Progenitor cell of endocrine pancreas (in vitro differentiated cells): Measurements from ENCODE around the gene ACTA2. TPM values are rescaled to one million over a fixed set of nuclear protein-coding genes. Genes with fewer than 3 reads are reported as not detected.

ENCODE experiments used
- DNase-seq: peaks from one replicate; pipeline ENCODE4 v3.0.0; 2021; ENCODE audit warnings: low spot score; ENCODE audit not compliant: unreplicated experiment
- H3K27ac Mint-ChIP-seq: 2 replicates; pipeline ENCODE4 v1.8.0; 2021; ENCODE audit warnings: mild to moderate bottlenecking, moderate library complexity, mixed read lengths
- H3K27me3 Mint-ChIP-seq: 2 replicates; pipeline ENCODE4 v1.8.0; 2021; ENCODE audit warnings: mixed read lengths
- H3K36me3 Mint-ChIP-seq: 2 replicates; pipeline ENCODE4 v1.8.0; 2022; ENCODE audit warnings: mixed read lengths; ENCODE audit not compliant: insufficient read depth
- H3K4me1 Mint-ChIP-seq: 2 replicates; pipeline ENCODE4 v1.8.0; 2021; ENCODE audit warnings: low read depth, mixed read lengths
- H3K4me3 Mint-ChIP-seq: 2 replicates; pipeline ENCODE4 v1.8.0; 2021; ENCODE audit warnings: low read depth, mild to moderate bottlenecking, moderate library complexity, mixed read lengths
- H3K9me3 Mint-ChIP-seq: 2 replicates; pipeline ENCODE4 v1.8.0; 2021; ENCODE audit warnings: low read depth, mixed read lengths
- CTCF ChIP-seq: fragments of 200-600 bp; sonication (generic); IDR thresholded peaks from one replicate; pipeline ENCODE4 v1.5.0; 2021; ENCODE audit warnings: antibody characterized with exemption, mild to moderate bottlenecking; ENCODE audit not compliant: unreplicated experiment
- total RNA-seq: library from RNA; stranded (reverse); gene quantifications from 2 replicates; pipeline ENCODE4 v1.2.1, GENCODE V29; 2021

Gene ACTA2
- total RNA-seq, 1 donor from 2014 or later: 4.1 TPM

- H3K9me3 Mint-ChIP-seq: no peaks in the 10 kb centered on the region
- no peaks in the 10 kb centered on the region for H3K36me3 Mint-ChIP-seq
These were observed 2.0 kb upstream of the ACTA2 start for GRCh38 chr10:88954458-88955083.

GRCh38 chr10:88953662-88954061, 1.1 kb upstream of the ACTA2 start:
- peaks cover 22% of the 10 kb centered on the region for H3K27me3 Mint-ChIP-seq
- no peaks in the 10 kb centered on the region for H3K9me3 Mint-ChIP-seq
- no peak overlapping the region for H3K4me3 Mint-ChIP-seq
- H3K4me1 Mint-ChIP-seq: peaks cover 3% of the 10 kb centered on the region
- no peak for DNase-seq
- no peak for TF ChIP-seq CTCF
- H3K27ac Mint-ChIP-seq: no peak overlapping the region
- no peaks in the 10 kb centered on the region for H3K36me3 Mint-ChIP-seq

More at GRCh38 chr10:88954458-88955083, 2.0 kb upstream of the ACTA2 start:
- no peak overlapping the region for H3K27ac Mint-ChIP-seq
- DNase-seq: no peak
- H3K4me1 Mint-ChIP-seq: peaks cover 3% of the 10 kb centered on the region
- TF ChIP-seq CTCF: no peak
- H3K4me3 Mint-ChIP-seq: no peak overlapping the region
- peaks cover 22% of the 10 kb centered on the region for H3K27me3 Mint-ChIP-seq

DNA sequence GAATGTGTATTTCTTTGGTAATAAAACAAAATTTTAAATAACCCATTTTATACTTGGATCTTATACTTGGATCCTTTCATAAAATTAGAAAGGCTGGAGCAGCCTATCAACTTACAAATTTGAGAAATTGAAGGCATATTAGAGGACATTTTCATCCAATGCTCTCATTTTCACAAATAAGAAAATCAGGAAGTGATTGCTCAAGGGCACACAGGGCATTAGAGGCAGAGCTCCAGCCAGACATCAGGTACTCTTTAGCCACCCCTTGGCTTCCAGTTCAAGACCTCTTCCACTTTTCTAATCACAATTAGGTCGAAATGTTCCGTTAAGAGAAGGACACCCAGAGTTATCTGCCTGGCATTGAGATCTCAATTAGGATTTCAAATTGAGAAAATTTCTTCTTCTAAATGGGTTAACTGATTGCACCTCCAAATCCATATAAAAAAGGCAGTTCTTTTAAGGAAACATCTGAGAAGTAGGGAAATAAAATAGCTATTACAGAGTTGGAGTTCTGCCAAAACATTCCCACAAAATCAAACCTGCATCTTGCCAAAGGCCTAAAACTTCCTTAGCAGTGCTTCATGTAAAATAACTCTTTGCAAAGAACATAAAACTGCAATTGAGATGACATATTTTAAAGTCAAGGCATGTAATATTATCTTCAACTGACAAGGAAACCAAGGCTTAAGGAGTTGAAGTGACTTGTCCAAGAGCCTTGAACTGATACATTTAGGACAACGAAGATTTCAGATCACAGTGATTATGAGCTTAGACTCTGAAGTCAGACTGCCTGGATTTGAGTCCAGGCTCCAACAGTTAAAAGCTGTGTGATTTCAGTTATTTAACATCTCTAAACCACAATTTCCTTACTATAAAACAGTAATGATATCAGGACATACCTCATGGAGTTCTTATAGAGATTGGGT, 2.4 kb downstream of the ACTA2 start:
- Mint-ChIP-seq H3K4me3 (no peak overlapping the region), H3K36me3 (no peaks in the 10 kb centered on the region), H3K27me3 (peaks cover 24% of the 10 kb centered on the region), H3K9me3 (no peaks in the 10 kb centered on the region), H3K27ac (no peak overlapping the region), H3K4me1 (no peaks in the 10 kb centered on the region)
- DNase-seq: no peak
- no peak for TF ChIP-seq CTCF

DNA sequence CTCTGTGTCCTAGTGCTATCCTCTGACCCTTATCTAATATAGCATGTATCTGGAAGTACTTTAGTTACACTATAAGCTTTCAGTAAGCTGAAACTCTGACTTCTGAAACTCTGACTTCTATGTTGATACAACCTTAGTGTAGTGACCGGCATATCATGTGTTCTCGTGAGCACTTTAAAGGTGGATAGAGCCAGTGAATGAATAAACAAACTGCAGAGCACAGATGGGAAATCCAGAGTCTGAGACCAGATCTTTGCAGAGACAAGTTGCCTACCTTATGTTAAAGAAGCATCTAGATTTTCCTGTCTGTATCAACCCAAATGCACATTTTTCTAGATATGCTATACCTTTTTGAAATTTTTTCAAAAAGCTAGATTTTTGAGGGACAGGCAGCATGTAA, 3.5 kb downstream of the ACTA2 start:
- no peak for TF ChIP-seq CTCF
- Mint-ChIP-seq H3K27ac (no peak overlapping the region), H3K4me3 (no peak overlapping the region), H3K27me3 (peaks cover 24% of the 10 kb centered on the region), H3K36me3 (no peaks in the 10 kb centered on the region), H3K9me3 (no peaks in the 10 kb centered on the region), H3K4me1 (no peaks in the 10 kb centered on the region)
- DNase-seq: no peak

DNA sequence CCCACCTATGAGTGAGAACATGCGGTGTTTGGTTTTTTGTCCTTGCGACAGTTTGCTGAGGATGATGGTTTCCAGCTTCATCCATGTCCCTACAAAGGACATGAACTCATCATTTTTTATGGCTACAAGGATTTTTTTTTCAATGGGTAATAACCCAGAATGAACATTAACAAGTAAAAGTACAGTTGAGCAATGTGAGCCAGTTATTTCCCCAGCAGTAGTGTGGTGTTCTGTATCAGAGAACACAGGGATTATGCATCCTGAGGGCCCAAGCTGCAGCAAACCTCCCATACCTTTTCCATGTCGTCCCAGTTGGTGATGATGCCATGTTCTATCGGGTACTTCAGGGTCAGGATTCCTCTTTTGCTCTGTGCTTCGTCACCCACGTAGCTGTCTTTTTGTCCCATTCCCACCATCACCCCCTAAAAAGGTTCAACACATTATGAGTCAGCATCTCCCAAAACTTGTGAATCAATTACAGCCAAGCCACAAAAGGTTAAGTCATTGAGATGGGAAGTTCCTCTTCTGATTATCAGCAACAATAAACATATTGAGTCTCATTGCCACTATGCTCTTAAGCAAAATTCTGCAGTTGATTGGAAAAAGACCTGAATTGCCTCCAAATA, 5.5 kb downstream of the ACTA2 start:
- Mint-ChIP-seq H3K36me3 (no peaks in the 10 kb centered on the region), H3K27me3 (peaks cover 20% of the 10 kb centered on the region), H3K4me3 (no peak overlapping the region), H3K27ac (no peak overlapping the region), H3K9me3 (no peaks in the 10 kb centered on the region), H3K4me1 (no peaks in the 10 kb centered on the region)
- TF ChIP-seq CTCF: no peak
- DNase-seq: no peak
